HG03442 (cell line): ENCODE measurements around the gene HDX.
A peak's percentile ranks its signal among the peaks of the same experiment; 100 is the strongest.
"Not testable (repeated sequence)": the region's sequence is repeated elsewhere in the genome, so short reads cannot be mapped to it uniquely, and the experiment has no call there.

Source experiments
- ATAC-seq: cut with Tn5 transposase; IDR thresholded peaks from one replicate; pipeline ENCODE4 v1.9.1; 2021; ENCODE audit warnings: mild to moderate bottlenecking, moderate library complexity; ENCODE audit not compliant: unreplicated experiment

HDX gene

GRCh38 chrX:84501798-84502628 lies at the start of gene HDX:
Gene HDX, minus strand, starts transcription at chrX:84502453. Its CDS starts 27,056 bp downstream, at chrX:84475397.
- peak; percentile 86 for ATAC-seq

DNA sequence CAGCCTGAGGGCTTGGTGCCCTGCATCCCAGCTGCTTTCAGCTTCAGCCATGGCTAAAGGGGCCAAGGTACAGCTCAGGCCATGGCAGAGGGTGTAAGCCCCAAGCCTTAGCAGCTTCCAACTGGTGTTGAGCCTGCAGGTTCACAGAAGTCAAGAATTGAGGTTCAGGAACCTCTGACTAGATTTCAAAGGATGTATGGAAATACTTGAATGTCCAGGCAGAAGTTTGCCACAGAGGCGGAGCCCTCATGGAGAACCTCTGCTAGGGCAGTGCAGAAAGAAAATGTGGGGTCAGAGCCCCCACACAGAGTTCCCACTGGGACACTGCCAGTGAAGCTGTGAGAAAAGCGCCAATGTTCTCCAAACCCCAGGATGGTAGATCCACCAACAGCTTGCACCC lies 39.1 kb upstream of the HDX start:
- not testable (repeated sequence) for ATAC-seq

DNA sequence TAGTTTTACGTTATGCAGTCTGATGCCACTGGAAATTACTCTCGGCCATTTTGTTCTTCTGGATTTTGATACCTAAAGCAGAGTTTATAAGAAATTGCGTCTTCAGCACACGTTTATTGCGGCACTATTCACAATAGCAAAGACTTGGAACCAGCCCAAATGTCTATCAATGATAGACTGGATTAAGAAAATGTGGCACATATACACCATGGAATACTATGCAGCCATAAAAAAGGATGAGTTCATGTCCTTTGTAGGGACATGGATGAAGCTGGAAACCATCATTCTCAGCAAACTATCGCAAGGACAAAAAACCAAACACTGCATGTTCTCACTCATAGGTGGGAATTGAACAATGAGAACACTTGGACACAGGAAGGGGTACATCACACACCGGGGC lies 35.4 kb upstream of the HDX start:
- ATAC-seq: not testable (repeated sequence)

GRCh38 chrX:84488426-84488825 lies 13.8 kb downstream of the HDX start:
- ATAC-seq: no peak

- peak; percentile 100 for ATAC-seq
Observed at GRCh38 chrX:84487365-84488353, 14.6 kb downstream of the HDX start.

GRCh38 chrX:84479086-84479485 lies 23.2 kb downstream of the HDX start:
- ATAC-seq: no peak

DNA sequence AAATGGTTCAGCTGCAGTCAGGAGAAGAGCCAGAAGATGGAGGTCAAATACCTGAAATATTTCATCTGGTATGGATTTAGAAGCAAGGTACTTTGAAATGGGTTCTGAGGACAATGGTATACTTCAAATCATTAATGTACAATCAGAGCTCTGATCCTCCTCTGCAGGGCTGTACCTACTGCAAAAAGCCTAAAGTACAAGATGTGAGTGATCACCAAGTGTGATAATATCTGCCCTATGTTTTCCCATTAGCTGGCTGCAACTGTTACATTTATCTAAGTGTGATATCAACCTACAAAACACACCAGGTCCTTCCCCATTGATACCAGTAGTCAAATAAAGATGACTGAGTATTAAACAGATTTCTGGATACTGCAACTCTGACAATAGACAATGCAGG lies 25.1 kb downstream of the HDX start:
- no peak for ATAC-seq

DNA sequence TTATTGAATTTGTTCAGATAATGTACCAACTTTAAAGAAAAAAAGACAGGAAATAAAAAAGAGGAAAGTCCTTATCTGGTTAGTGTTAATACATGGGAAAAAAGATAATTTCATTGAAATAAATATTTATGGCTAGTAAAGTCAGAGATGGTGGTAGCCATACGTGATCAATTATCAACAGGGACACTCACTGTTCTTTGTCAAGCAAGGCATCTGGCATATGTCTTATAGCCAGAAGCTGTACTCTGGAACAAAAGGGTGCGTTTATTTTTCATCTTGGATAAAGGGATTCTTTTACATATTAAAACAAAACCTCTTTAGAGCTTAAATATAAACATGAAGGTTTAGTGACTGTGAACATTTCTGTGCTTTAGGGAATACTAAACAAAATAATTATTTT lies 26.7 kb downstream of the HDX start:
- no peak for ATAC-seq

- no peak for ATAC-seq
Observed at GRCh38 chrX:84475101-84475500, 27.2 kb downstream of the HDX start.

DNA sequence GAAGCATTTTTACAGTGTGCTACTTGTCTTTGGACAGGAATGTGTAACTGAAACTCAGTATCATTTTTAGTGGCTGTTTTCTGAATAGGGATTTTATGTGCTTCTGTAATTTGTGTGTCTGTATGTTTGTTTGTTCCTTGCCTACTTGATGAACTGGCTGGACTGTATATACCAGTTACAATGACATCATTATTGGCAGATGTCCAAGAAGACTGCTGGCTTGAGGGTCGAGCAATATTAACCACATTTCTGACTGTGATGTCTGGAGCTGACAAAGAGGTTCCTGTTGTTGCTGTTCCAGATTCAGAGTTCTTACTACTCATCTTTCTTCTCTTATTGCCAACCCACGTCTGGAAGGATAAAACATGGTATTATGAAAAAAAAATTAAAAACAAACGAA lies 33.0 kb downstream of the HDX start:
- ATAC-seq: no peak

GRCh38 chrX:84467898-84468297 lies 34.4 kb downstream of the HDX start:
- ATAC-seq: no peak

DNA sequence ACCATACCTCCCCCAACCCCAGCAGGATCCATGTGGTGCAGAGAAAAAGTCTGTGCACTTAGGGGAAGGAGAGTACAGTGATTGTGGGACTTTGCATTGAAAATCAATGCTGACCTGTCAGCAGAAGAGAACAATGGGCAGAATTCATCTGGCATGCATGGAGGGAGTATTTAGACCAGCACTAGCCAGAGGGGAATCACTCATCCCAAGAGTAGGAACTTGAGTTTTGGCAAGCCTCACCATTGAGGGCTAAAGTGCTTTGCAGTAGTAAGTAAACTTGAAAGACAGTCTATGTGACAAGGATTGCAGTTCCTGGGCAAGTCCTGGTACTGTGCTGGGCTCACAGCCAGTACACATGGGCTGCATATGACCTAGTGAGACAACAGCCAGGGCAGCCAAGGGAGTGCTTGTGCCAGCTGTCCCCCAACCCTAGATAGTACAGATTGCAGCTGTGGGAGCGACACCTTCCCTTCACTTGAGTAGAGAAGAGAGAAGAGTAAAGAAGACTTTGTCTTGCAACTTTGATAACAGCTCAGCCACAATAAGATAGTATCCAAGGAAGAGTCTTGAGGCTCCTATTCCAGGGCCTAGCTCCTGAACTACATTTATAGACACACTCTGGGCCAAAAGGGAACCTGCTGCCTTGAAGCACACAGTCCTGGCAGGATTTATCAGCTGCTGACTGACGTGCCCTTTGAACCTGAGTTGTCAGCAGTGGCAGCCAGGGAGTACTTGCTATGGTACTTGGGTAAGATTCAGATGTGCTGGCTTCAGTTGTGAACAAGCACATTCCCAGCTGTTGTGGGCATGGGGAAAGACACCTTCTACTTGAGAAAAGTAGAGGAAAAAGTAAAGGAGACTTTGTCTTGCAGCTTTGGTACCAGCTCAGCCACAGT lies 48.7 kb downstream of the HDX start:
- ATAC-seq: no peak

- no peak for ATAC-seq
Observed at GRCh38 chrX:84441143-84441542, 61.1 kb downstream of the HDX start.

DNA sequence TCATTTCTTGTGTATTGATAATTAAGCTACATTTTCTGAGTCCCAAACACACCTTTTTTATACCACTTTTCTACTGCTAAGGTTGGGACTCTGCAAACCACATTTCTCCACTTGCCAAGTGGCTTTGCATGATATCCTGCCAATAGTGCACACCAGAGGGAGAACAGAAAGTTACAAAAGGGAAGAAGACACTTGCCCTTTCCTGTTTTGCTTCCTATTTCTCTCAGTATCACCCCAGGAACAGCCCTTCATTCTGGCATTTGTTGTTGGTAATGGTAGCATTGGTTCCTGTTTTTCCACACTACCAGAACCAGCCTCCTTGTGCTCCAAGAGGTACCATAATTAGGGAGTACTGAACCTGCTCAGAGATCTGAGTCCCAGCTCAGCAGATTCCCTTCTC lies 87.1 kb downstream of the HDX start:
- no peak for ATAC-seq

GRCh38 chrX:84363663-84364062 lies 138.6 kb downstream of the HDX start:
- no peak for ATAC-seq

DNA sequence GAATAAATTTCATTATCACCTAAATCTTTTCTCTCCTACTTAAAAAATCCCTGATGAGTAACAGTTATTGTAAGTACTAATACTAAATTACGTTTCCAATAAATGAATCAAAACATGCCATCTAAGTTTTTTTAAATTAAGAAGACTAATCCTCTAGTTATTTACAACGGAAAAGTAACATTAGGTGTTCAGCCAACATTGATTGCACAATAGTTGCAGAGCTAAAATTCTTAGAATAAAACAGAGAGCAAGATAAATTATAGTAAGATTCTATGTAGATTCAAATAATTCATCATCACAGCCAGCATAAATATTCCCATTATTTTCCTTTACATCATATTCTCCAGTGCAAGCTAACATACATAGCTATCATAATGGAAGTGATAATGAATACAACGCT lies 139.2 kb downstream of the HDX start:
- no peak for ATAC-seq

DNA sequence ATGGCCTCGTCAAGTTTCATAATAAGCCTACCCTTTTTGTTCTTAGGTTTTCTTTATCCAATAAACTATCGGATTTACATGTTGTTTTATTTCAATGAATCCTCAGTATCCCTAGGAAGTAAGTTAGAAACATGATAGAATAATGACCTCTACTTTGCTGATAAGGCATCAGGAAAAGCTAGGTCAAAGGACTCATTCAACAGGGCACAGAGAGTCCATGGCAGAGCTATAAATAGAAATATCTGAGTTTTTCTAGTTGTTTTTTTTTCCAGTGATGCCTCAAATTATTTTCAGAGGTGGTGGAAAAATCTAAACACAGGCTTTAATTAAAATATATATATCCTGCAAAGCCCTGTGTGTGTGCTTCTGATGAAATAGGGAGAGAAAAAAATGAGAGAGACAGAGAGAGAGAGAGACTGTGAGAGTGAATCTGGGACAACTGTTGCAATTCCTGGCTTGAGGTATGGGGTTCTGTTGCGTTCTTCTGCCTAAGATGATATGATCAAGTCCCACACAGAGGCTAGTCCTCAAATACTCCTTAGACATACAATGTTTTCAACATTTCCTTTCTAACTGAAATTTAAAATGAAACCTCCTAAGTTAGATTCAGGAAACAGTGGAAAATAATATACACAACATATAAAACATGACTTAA lies 139.9 kb downstream of the HDX start:
- ATAC-seq: no peak

DNA sequence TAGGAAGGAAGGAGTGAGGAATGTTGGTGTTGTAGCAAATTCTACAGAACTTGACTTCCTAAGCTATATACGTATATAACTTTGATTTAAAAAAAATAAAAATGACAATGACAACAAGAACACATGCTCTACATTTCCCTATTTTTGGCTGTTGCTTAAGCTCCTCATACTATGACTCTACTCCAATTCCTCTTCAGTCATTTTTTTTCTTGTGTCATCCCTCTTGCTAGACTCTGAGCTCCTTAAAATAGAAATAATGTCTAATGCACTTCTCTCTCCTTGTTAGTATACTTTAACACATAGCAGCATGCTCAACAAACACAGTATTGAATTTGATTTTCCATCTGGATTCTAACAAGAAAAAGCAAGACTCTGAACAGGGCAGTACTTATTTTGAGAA lies 144.0 kb downstream of the HDX start:
- no peak for ATAC-seq

GRCh38 chrX:84357296-84357695 lies 145.0 kb downstream of the HDX start:
- ATAC-seq: no peak

GRCh38 chrX:84340968-84341367 lies 161.3 kb downstream of the HDX start:
- no peak for ATAC-seq
